Loucy (cell line): ENCODE results near the gene SRC.

ENCODE experiments used
- CTCF ChIP-seq: fragments of 200-600 bp; sonication (generic); conservative IDR thresholded peaks from 2 replicates; pipeline ENCODE4 v1.5.1; 2014; ENCODE audit warnings: mild to moderate bottlenecking, antibody characterized with exemption, low read length
- EZH2phosphoT487 ChIP-seq: fragments of 200-600 bp; IDR thresholded peaks from 2 replicates; pipeline ENCODE4 v1.6.1; 2018; ENCODE audit warnings: antibody characterized with exemption, mild to moderate bottlenecking, moderate library complexity, borderline replicate concordance

GRCh38 chr20:37315452-37316110 is 30.4 kb upstream of the SRC start:
- TF ChIP-seq CTCF (no peak), EZH2phosphoT487 (no peak)
